Neural crest cell (in vitro differentiated cells): ENCODE data around the gene SORCS3. TPM values are rescaled to one million over a fixed set of nuclear protein-coding genes. Genes with fewer than 3 reads are reported as not detected.

Experiments used
- DNase-seq: peaks from one replicate; pipeline ENCODE4 v3.0.0; 2021; ENCODE audit warnings: low read depth, mixed read lengths, low spot score
- H3K27ac Mint-ChIP-seq: one replicate; pipeline ENCODE4 v1.8.0; 2021; ENCODE audit warnings: mild to moderate bottlenecking, mixed read lengths; ENCODE audit not compliant: unreplicated experiment
- H3K27me3 Mint-ChIP-seq: 2 replicates; pipeline ENCODE4 v1.8.0; 2021; ENCODE audit warnings: low read depth, mild to moderate bottlenecking, mixed read lengths
- H3K36me3 Mint-ChIP-seq: 2 replicates; pipeline ENCODE4 v1.8.0; 2021; ENCODE audit warnings: low read depth, mild to moderate bottlenecking, mixed read lengths
- H3K4me1 Mint-ChIP-seq: 2 replicates; pipeline ENCODE4 v1.8.0; 2021; ENCODE audit warnings: mixed read lengths
- H3K4me3 Mint-ChIP-seq: one replicate; pipeline ENCODE4 v1.8.0; 2021; ENCODE audit warnings: mild to moderate bottlenecking, mixed read lengths
- H3K9me3 Mint-ChIP-seq: 2 replicates; pipeline ENCODE4 v1.8.0; 2021; ENCODE audit warnings: mixed read lengths
- total RNA-seq: library from RNA; stranded (reverse); gene quantifications from 2 replicates; pipeline ENCODE4 v1.2.1, GENCODE V29; 2021
- TF ChIP-seq, protein P1 (sequence below): fragments of 200-600 bp; sonication (generic); conservative IDR thresholded peaks from 2 replicates; pipeline ENCODE4 v1.5.0; 2021; ENCODE audit warnings: antibody characterized with exemption, mild to moderate bottlenecking

The SORCS3 gene
- total RNA-seq, 1 donor from 2014 or later: 3.3 TPM

GRCh38 chr10:104784452-104784851 is 143.4 kb downstream of the SORCS3 start:
- Mint-ChIP-seq H3K27me3 (no peaks in the 10 kb centered on the region), H3K4me3 (no peak overlapping the region), H3K4me1 (no peaks in the 10 kb centered on the region), H3K36me3 (no peaks in the 10 kb centered on the region), H3K9me3 (peaks cover 6% of the 10 kb centered on the region), H3K27ac (no peak overlapping the region)
- TF ChIP-seq, protein P1, sequence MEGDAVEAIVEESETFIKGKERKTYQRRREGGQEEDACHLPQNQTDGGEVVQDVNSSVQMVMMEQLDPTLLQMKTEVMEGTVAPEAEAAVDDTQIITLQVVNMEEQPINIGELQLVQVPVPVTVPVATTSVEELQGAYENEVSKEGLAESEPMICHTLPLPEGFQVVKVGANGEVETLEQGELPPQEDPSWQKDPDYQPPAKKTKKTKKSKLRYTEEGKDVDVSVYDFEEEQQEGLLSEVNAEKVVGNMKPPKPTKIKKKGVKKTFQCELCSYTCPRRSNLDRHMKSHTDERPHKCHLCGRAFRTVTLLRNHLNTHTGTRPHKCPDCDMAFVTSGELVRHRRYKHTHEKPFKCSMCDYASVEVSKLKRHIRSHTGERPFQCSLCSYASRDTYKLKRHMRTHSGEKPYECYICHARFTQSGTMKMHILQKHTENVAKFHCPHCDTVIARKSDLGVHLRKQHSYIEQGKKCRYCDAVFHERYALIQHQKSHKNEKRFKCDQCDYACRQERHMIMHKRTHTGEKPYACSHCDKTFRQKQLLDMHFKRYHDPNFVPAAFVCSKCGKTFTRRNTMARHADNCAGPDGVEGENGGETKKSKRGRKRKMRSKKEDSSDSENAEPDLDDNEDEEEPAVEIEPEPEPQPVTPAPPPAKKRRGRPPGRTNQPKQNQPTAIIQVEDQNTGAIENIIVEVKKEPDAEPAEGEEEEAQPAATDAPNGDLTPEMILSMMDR: no peak
- no peak for DNase-seq

DNA sequence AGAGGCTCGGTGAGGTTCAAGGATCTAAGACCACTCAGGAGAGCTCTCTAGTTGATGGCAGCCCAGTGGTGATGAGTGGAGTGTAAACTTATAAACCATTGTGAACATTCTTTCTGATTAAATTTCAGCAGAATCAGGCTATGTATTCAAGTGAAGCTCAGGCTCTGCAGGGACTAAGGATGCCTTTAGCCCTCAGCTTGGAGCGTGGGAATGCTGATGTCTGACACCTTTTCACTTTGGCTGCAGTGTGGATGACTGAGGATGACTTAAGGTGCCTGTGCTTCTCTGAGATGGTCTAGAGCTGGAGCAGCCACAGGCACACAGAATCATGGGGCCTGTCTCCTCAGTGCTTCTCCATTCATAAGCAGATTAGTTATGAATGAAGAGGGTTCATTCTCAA is 150.4 kb downstream of the SORCS3 start:
- Mint-ChIP-seq H3K27ac (no peak overlapping the region), H3K27me3 (peaks cover 11% of the 10 kb centered on the region), H3K4me3 (no peak overlapping the region), H3K9me3 (peaks cover 6% of the 10 kb centered on the region), H3K4me1 (no peaks in the 10 kb centered on the region), H3K36me3 (no peaks in the 10 kb centered on the region)
- DNase-seq: no peak
- TF ChIP-seq, protein P1: no peak

GRCh38 chr10:104795411-104795810 is 154.3 kb downstream of the SORCS3 start:
- DNase-seq: no peak
- Mint-ChIP-seq H3K27ac (no peak overlapping the region), H3K9me3 (no peaks in the 10 kb centered on the region), H3K4me1 (no peaks in the 10 kb centered on the region), H3K4me3 (no peak overlapping the region), H3K27me3 (peaks cover 11% of the 10 kb centered on the region), H3K36me3 (no peaks in the 10 kb centered on the region)
- TF ChIP-seq, protein P1: no peak

GRCh38 chr10:104796823-104797222 is 155.7 kb downstream of the SORCS3 start:
- no peak for DNase-seq
- TF ChIP-seq, protein P1: no peak
- Mint-ChIP-seq H3K27ac (no peak overlapping the region), H3K9me3 (no peaks in the 10 kb centered on the region), H3K4me1 (no peaks in the 10 kb centered on the region), H3K27me3 (peaks cover 11% of the 10 kb centered on the region), H3K4me3 (no peak overlapping the region), H3K36me3 (no peaks in the 10 kb centered on the region)

GRCh38 chr10:104802941-104803340 is 161.9 kb downstream of the SORCS3 start:
- H3K4me3 Mint-ChIP-seq: no peak overlapping the region
- no peak overlapping the region for H3K27ac Mint-ChIP-seq
- peaks cover 9% of the 10 kb centered on the region for H3K27me3 Mint-ChIP-seq
- no peaks in the 10 kb centered on the region for H3K4me1 Mint-ChIP-seq
- H3K36me3 Mint-ChIP-seq: no peaks in the 10 kb centered on the region
- no peaks in the 10 kb centered on the region for H3K9me3 Mint-ChIP-seq
- no peak for DNase-seq
- TF ChIP-seq, protein P1: no peak

- no peak overlapping the region for H3K4me3 Mint-ChIP-seq
- H3K27ac Mint-ChIP-seq: no peak overlapping the region
- no peak for DNase-seq
- no peaks in the 10 kb centered on the region for H3K9me3 Mint-ChIP-seq
- TF ChIP-seq, protein P1: no peak
- H3K36me3 Mint-ChIP-seq: no peaks in the 10 kb centered on the region
- H3K4me1 Mint-ChIP-seq: no peaks in the 10 kb centered on the region
- peaks cover 9% of the 10 kb centered on the region for H3K27me3 Mint-ChIP-seq
Observed at GRCh38 chr10:104804880-104805279, 163.8 kb downstream of the SORCS3 start.
